Heart left ventricle (tissue), 13 donors: Measurements from ENCODE around the gene ZNF705A.
"Not testable (repeated sequence)": the region's sequence is repeated elsewhere in the genome, so short reads cannot be mapped to it uniquely, and the experiment has no call there.

ENCODE experiments used
- CTCF ChIP-seq, 12 donors: fragments of 200-600 bp; sonication (generic) in 4 of 12; IDR thresholded peaks; one replicate each; pipeline versions ENCODE4 v1.5.0 to v1.8.0; 2018 to 2022; ENCODE audit warnings: antibody characterized with exemption in 12 of 12, mild to moderate bottlenecking in 5 of 12
- POLR2A ChIP-seq, 2 donors: fragments of 450-650 bp; IDR thresholded peaks; one replicate each; pipeline ENCODE4 v1.6.1; 2017; ENCODE audit warnings: antibody characterized with exemption in 2 of 2, mild to moderate bottlenecking in 2 of 2, moderate library complexity in 2 of 2
- donor health status: ischemic (EF 13 %, LVEDD 7.1; RV severe dilation, severe dysfunction).
- donor health status: DM: no; HTN: yes; CAD: no.
- donor health status: DM: no; HTN: no; CAD: no.
- donor health status: ischemic (EF 25% LVEDD 6.9; RV normal size, moderate dysfunction).
- donor health status: ischemic (EF 25% LVEDD 5.7; RV mildly dilated, moderate dysfunction).
- donor health status: ischemic (EF 35%, LVEDD 5.7; RV mildly dilated, moderate dysfunction).
- donor health status: nonischemic (EF 11% LVEDD 7.7; RV severe dilation, severe dysfunction).
- donor health status: DM: yes; HTN: yes; CAD: no.
- donor health status: PGD.
- donor health status: ischemic (EF 29% LVEDD 5.4; RV normal size, mild dysfunction).
- donor health status: nonischemic (EF 23%, LVEDD 6.1; RV moderate dilation, normal function).

GRCh38 chr12:8113117-8113516 is 43.7 kb upstream of the ZNF705A start:
- TF ChIP-seq CTCF, POLR2A (IDR thresholded peaks at IDR 0.05): not testable (repeated sequence)
